Endothelial cell of umbilical vein (primary cell): ENCODE data around the gene DGKD. TPM values are rescaled to one million over a fixed set of nuclear protein-coding genes. Genes with fewer than 3 reads are reported as not detected.

Source experiments
- BruUV-seq: library from RNA; stranded (reverse); fragments of 400-500 nt; replicated peaks from 2 replicates; lab custom pipeline; 2021; lab: Mats Ljungman, UMichigan
- CTCF ChIA-PET: fragments of 300-600, 350-600 bp; sonication (Branson Sonifier 250); formaldehyde crosslinking; loops from one replicate; lab custom pipeline; 2021; ENCODE audit warnings: antibody characterized with exemption, inconsistent platforms; lab: Charles Lee
- POLR2A ChIA-PET: fragments of 300-600, 350-600 bp; sonication (Branson Sonifier 250); formaldehyde crosslinking; loops from one replicate; lab custom pipeline; 2021; ENCODE audit warnings: antibody characterized with exemption, inconsistent platforms; lab: Charles Lee
- DNase-seq: peaks from one replicate; pipeline ENCODE4 v3.0.0-alpha.2; 2011; ENCODE audit warnings: low read depth, low spot score
- FAIRE-seq: peaks from 2 replicates; lab custom pipeline; 2011; peaks lifted over from hg19 to GRCh38; lab: Jason Lieb, UNC
- H2AFZ ChIP-seq: 2 replicates; pipeline ENCODE4 v1.6.0; 2012; ENCODE audit warnings: low read depth, low read length, control low read depth, inconsistent platforms
- H3K27ac ChIP-seq: 2 replicates; pipeline ENCODE4 v1.5.1; 2011; ENCODE audit warnings: low read depth, mild to moderate bottlenecking, control low read depth, low read length, moderate library complexity; ENCODE audit not compliant: insufficient read depth
- H3K27me3 ChIP-seq, 2 experiments: 2 replicates each; pipeline versions ENCODE4 v1.6.0 to v1.6.1; 2011; ENCODE audit warnings: low read length in 2 of 2, mixed read lengths in 1 of 2; ENCODE audit not compliant: control insufficient read depth in 2 of 2, insufficient read depth in 2 of 2
- H3K36me3 ChIP-seq, 2 experiments: 2 replicates in 1 of 2; 3 replicates in 1 of 2; pipeline ENCODE4 v1.5.1; 2011; ENCODE audit warnings: low read length in 2 of 2, mild to moderate bottlenecking in 1 of 2, moderate library complexity in 1 of 2; ENCODE audit not compliant: control insufficient read depth in 2 of 2, insufficient read depth in 2 of 2; ENCODE audit errors: extremely low read depth in 1 of 2
- H3K4me1 ChIP-seq: 3 replicates; pipeline ENCODE4 v1.5.1; 2011; ENCODE audit warnings: mild to moderate bottlenecking, low read length; ENCODE audit not compliant: control insufficient read depth, insufficient read depth; ENCODE audit errors: extremely low read depth
- H3K4me2 ChIP-seq: 2 replicates; pipeline ENCODE4 v1.6.1; 2011; ENCODE audit warnings: low read length, control low read depth, mixed read lengths; ENCODE audit not compliant: insufficient read depth
- H3K4me3 ChIP-seq, 3 experiments: fragments of 200-600 bp in 1 of 3; sonication (generic), shearing (Covaris generic) in 1 of 3; replicated peaks in 1 of 3; 2 replicates each; pipeline ENCODE4 v1.5.1; 2011 to 2016; ENCODE audit warnings: control low read depth in 3 of 3, low read length in 3 of 3, mild to moderate bottlenecking in 2 of 3, inconsistent platforms in 1 of 3, low read depth in 1 of 3, moderate library complexity in 1 of 3; ENCODE audit not compliant: insufficient read depth in 1 of 3
- H3K79me2 ChIP-seq: 2 replicates; pipeline ENCODE4 v1.6.0; 2012; ENCODE audit warnings: low read length, inconsistent platforms; ENCODE audit not compliant: control insufficient read depth, insufficient read depth
- H3K9ac ChIP-seq: replicated peaks from 2 replicates; pipeline ENCODE3; 2011; ENCODE audit warnings: low read length, control low read depth; ENCODE audit not compliant: insufficient read depth; ENCODE audit errors: extremely low read depth
- H3K9me1 ChIP-seq: replicated peaks from 3 replicates; pipeline ENCODE4 v1.6.0; 2011; ENCODE audit warnings: mild to moderate bottlenecking, low read length; ENCODE audit not compliant: control insufficient read depth, insufficient read depth; ENCODE audit errors: extremely low read depth
- H3K9me3 ChIP-seq: replicated peaks from 2 replicates; pipeline ENCODE4 v1.5.1; 2012; ENCODE audit warnings: low read length, inconsistent platforms; ENCODE audit not compliant: control insufficient read depth, insufficient read depth
- H4K20me1 ChIP-seq: replicated peaks from 2 replicates; pipeline ENCODE3; 2011; ENCODE audit warnings: mild to moderate bottlenecking, low read length; ENCODE audit not compliant: control insufficient read depth, insufficient read depth; ENCODE audit errors: extremely low read depth
- EZH2 ChIP-seq: IDR thresholded peaks from 2 replicates; pipeline ENCODE4 v1.6.1; 2012; ENCODE audit warnings: borderline replicate concordance, low read depth, mild to moderate bottlenecking, moderate library complexity, low read length, inconsistent platforms; ENCODE audit not compliant: severe bottlenecking
- FOS ChIP-seq: IDR thresholded peaks from 2 replicates; pipeline ENCODE4 v1.6.1; 2011; ENCODE audit warnings: mild to moderate bottlenecking, low read length, moderate library complexity, borderline replicate concordance; ENCODE audit not compliant: insufficient read depth
- GATA2 ChIP-seq: IDR thresholded peaks from 2 replicates; pipeline ENCODE4 v1.7.0; 2011; ENCODE audit warnings: low read depth, mild to moderate bottlenecking, moderate library complexity, mixed read lengths, low read length; ENCODE audit not compliant: insufficient read length, insufficient read depth
- JUN ChIP-seq: IDR thresholded peaks from 2 replicates; pipeline ENCODE4 v1.6.1; 2011; ENCODE audit warnings: borderline replicate concordance, low read depth; ENCODE audit not compliant: insufficient read length, insufficient read depth
- MAX ChIP-seq: IDR thresholded peaks from 2 replicates; pipeline ENCODE4 v1.6.1; 2011; ENCODE audit not compliant: insufficient read depth, insufficient read length
- MYC ChIP-seq: IDR thresholded peaks from one replicate; pipeline ENCODE4 v1.6.1; 2011; ENCODE audit warnings: mild to moderate bottlenecking, low read depth, low read length
- POLR2A ChIP-seq: IDR thresholded peaks from 2 replicates; pipeline ENCODE4 v1.6.1; 2012; ENCODE audit warnings: low read depth, mild to moderate bottlenecking, control low read depth, low read length
- POLR2AphosphoS5 ChIP-seq: IDR thresholded peaks from 2 replicates; pipeline ENCODE4 v1.6.1; 2012; ENCODE audit warnings: low read depth, mild to moderate bottlenecking, control low read depth, low read length, moderate library complexity; ENCODE audit not compliant: insufficient read depth
- dilution Hi-C: fragments of 300-500 bp; cut with MboI; formaldehyde crosslinking; loops from one replicate; pipeline ENCODE4 v1.15.0; 2019; ENCODE audit warnings: low sequenced_read_pairs; ENCODE audit not compliant: extremely low pct_ligation_motif_present
- intact Hi-C: fragments of 100-400 bp; cut with micrococcal nuclease; formaldehyde crosslinking; loops from one replicate; pipeline ENCODE4 v1.10.0; 2022
- polyA plus RNA-seq, 4 experiments: library from polyadenylated mRNA; depleted of rRNA in 3 of 4; stranded (reverse) in 3 of 4; unstranded in 1 of 4; fragments of >200 nt; gene quantifications; 2 replicates each; pipeline versions ENCODE4 v1.2.1 to v1.2.3, GENCODE V29; 2011 to 2012; ENCODE audit warnings: missing spikeins in 1 of 4
- total RNA-seq: library from RNA; stranded (reverse); gene quantifications from 2 replicates; pipeline ENCODE4 v1.2.3, GENCODE V29; 2021
- TF ChIP-seq, protein P1 (sequence below), 2 donors: IDR thresholded peaks; 1 replicate in 1 of 2; 2 replicates in 1 of 2; pipeline ENCODE4 v1.5.1; 2011; ENCODE audit warnings: low read length in 2 of 2, mild to moderate bottlenecking in 2 of 2, moderate library complexity in 2 of 2, control low read depth in 1 of 2, inconsistent platforms in 1 of 2, low read depth in 1 of 2; ENCODE audit not compliant: insufficient read depth in 1 of 2; ENCODE audit errors: extremely low read depth in 1 of 2

Gene DGKD
- total and polyA plus RNA-seq, 2 donors (not counting 3 experiments of a cell fraction or from before 2014, with no cell fraction given) = 10.8 to 36.6 TPM

DNA sequence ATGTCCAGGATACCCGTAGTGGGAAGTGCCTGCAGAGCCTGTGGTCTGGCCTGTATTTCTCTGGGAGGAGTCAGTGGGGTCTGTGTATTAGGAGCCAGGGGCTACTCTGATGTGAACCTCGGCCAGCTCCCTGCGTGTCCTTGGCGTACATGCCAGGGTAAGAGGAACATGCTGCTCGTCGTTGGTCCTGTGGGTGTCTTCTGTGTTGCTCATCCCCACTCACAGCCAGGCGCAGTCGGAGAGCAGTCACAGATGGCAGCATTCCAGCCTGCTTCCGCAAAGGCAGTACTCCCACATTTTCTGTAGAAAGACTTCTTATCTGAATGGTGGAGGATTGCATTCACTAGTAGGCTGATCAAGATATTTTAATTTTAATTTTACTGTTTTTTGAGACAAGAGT is 84.9 kb downstream of the DGKD start:
- intact Hi-C loops = no loop called here
- CTCF ChIA-PET = no interaction called here
- no peak for FAIRE-seq

More for the DNA sequence above, 84.9 kb downstream of the DGKD start:
- no peaks in the 10 kb centered on the region for H3K79me2 ChIP-seq
- H3K27me3 ChIP-seq = no peaks in the 10 kb centered on the region
- H3K9ac ChIP-seq = no peak overlapping the region
- H3K36me3 ChIP-seq = peaks cover 0 to 15% of the 10 kb centered on the region in 2 experiments
- POLR2A ChIA-PET = no interaction called here
- H3K9me3 ChIP-seq = no peaks in the 10 kb centered on the region
- H4K20me1 ChIP-seq = no peaks in the 10 kb centered on the region
- H3K4me1 ChIP-seq = no peaks in the 10 kb centered on the region
- TF ChIP-seq EZH2 (no peak), MYC (no peak), MAX (no peak), FOS (no peak), POLR2AphosphoS5 (no peak), POLR2A (no peak), JUN (no peak), GATA2 (no peak)
- TF ChIP-seq, protein P1, sequence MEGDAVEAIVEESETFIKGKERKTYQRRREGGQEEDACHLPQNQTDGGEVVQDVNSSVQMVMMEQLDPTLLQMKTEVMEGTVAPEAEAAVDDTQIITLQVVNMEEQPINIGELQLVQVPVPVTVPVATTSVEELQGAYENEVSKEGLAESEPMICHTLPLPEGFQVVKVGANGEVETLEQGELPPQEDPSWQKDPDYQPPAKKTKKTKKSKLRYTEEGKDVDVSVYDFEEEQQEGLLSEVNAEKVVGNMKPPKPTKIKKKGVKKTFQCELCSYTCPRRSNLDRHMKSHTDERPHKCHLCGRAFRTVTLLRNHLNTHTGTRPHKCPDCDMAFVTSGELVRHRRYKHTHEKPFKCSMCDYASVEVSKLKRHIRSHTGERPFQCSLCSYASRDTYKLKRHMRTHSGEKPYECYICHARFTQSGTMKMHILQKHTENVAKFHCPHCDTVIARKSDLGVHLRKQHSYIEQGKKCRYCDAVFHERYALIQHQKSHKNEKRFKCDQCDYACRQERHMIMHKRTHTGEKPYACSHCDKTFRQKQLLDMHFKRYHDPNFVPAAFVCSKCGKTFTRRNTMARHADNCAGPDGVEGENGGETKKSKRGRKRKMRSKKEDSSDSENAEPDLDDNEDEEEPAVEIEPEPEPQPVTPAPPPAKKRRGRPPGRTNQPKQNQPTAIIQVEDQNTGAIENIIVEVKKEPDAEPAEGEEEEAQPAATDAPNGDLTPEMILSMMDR (IDR thresholded peaks at IDR 0.05; ENCODE audit: extremely low read depth in 1 of 2, insufficient read depth in 1 of 2, low read depth in 1 of 2, low read length in 2 of 2) = no peak
- no peak overlapping the region for H3K4me3 ChIP-seq
- H3K9me1 ChIP-seq = no peaks in the 10 kb centered on the region
- DNase-seq = no peak
- no peak overlapping the region for H2AFZ ChIP-seq
- dilution Hi-C loops = no loop called here
- no peak overlapping the region for H3K27ac ChIP-seq
- BruUV-seq = no TSS peak
- no peak overlapping the region for H3K4me2 ChIP-seq
